K562 (cell line): ENCODE results near the gene SLC2A4. TPM values are rescaled to one million over a fixed set of nuclear protein-coding genes. Genes with fewer than 3 reads are reported as not detected.

Experiments used
- BMI1 ChIP-seq: fragments of 150-350 bp; IDR thresholded peaks from 2 replicates; pipeline ENCODE4 v1.6.1; 2014; ENCODE audit warnings: low read length
- CHD4 ChIP-seq: fragments of 200-600 bp; sonication (generic); IDR thresholded peaks from 3 replicates; pipeline ENCODE4 v1.6.1; 2012; ENCODE audit warnings: low read depth, mild to moderate bottlenecking, mixed read lengths, low read length, inconsistent platforms; ENCODE audit not compliant: insufficient read depth, insufficient replicate concordance, poor library complexity, severe bottlenecking
- CREM ChIP-seq: IDR thresholded peaks from 2 replicates; pipeline ENCODE4 v1.6.1; 2014; ENCODE audit warnings: antibody characterized with exemption, low read depth
- GTF2E2 ChIP-seq: fragments of 200-800 bp; sonication (Bioruptor generic); IDR thresholded peaks from 2 replicates; pipeline ENCODE4 v1.6.1; 2016; ENCODE audit warnings: missing genetic modification characterization, missing compliant biosample characterization
- HNRNPH1 ChIP-seq: fragments of 200-400 bp; formaldehyde crosslinking; optimal IDR thresholded peaks from 2 replicates; pipeline ENCODE3; 2017; ENCODE audit warnings: low read depth, mild to moderate bottlenecking, low read length, moderate library complexity
- NONO ChIP-seq, 2 experiments: fragments of 200-400 bp in 1 of 2; fragments of 450-650 bp in 1 of 2; formaldehyde crosslinking in 1 of 2; IDR thresholded peaks; 2 replicates each; pipeline ENCODE4 v1.6.1; 2017; ENCODE audit warnings: low read depth in 2 of 2, mild to moderate bottlenecking in 2 of 2, moderate library complexity in 2 of 2, low read length in 1 of 2
- PHF8 ChIP-seq: fragments of 200-600 bp; sonication (generic); IDR thresholded peaks from 2 replicates; pipeline ENCODE4 v1.6.1; 2012; ENCODE audit warnings: mixed run types, mild to moderate bottlenecking, inconsistent platforms, low read length, moderate library complexity, borderline replicate concordance
- PRMT5 ChIP-seq: sonication (generic); formaldehyde crosslinking; IDR thresholded peaks from 2 replicates; pipeline ENCODE4 v1.5.0; 2020; ENCODE audit warnings: missing genetic modification reagents
- ZNF134 ChIP-seq: fragments of 250-450 bp; sonication (Bioruptor Pico); conservative IDR thresholded peaks from 2 replicates; pipeline ENCODE4 v1.4.0; 2020
- polyA plus RNA-seq, 8 experiments: library from polyadenylated mRNA; depleted of rRNA in 4 of 8; stranded (reverse) in 5 of 8; unstranded in 3 of 8; fragments of >200 nt; fragmentation: Nextera tagmentation in 2 of 8; fragmentation: Illumina TruSeq in 1 of 8; extraction: Ambion mirVana in 2 of 8; extraction: Trizol in 1 of 8; gene quantifications; 2 replicates each; pipeline versions ENCODE4 v1.2.1 to v1.2.3, GENCODE V29; 2011 to 2014; ENCODE audit warnings: inconsistent platforms in 1 of 8, missing spikeins in 1 of 8
- total RNA-seq, 7 experiments: library from RNA; depleted of rRNA in 6 of 7; stranded (reverse); fragments of >200 nt in 6 of 7; fragmentation: Illumina TruSeq in 2 of 7; extraction: Trizol in 2 of 7; gene quantifications; 2 replicates each; pipeline versions ENCODE4 v1.2.1 to v1.2.3, GENCODE V29; 2011 to 2021; ENCODE audit warnings: low replicate concordance in 1 of 7
- TF ChIP-seq, protein P1 (sequence below), 2 experiments: fragments of 450-650 bp; IDR thresholded peaks; 2 replicates each; pipeline ENCODE4 v1.6.1; 2016; ENCODE audit warnings: mild to moderate bottlenecking in 2 of 2, borderline replicate concordance in 1 of 2, low read depth in 1 of 2, moderate library complexity in 1 of 2
- TF ChIP-seq, protein P2 (sequence below): sonication (generic); formaldehyde crosslinking; IDR thresholded peaks from 2 replicates; pipeline ENCODE4 v1.8.0; 2022; ENCODE audit warnings: missing genetic modification reagents, mild to moderate bottlenecking, moderate library complexity, borderline replicate concordance
- TF ChIP-seq, protein P3 (sequence below): fragments of 250-450 bp; sonication (Bioruptor Pico); IDR thresholded peaks from 2 replicates; pipeline ENCODE4 v1.9.0; 2021; ENCODE audit warnings: mild to moderate bottlenecking
- TF ChIP-seq, protein P4 (sequence below), 2 experiments: fragments of 450-650 bp in 1 of 2; IDR thresholded peaks; 2 replicates each; pipeline ENCODE4 v1.6.1; 2011 to 2017; ENCODE audit warnings: low read depth in 2 of 2, antibody characterized with exemption in 1 of 2, borderline replicate concordance in 1 of 2, low read length in 1 of 2, mild to moderate bottlenecking in 1 of 2, mixed read lengths in 1 of 2; ENCODE audit not compliant: control insufficient read depth in 1 of 2

Gene SLC2A4
- total and polyA plus RNA-seq, 9 of the 15 experiments (the other 6 are each of a cell fraction or from before 2014, with no cell fraction given) = 0.74 to 3.5 (median 1.6) TPM

DNA sequence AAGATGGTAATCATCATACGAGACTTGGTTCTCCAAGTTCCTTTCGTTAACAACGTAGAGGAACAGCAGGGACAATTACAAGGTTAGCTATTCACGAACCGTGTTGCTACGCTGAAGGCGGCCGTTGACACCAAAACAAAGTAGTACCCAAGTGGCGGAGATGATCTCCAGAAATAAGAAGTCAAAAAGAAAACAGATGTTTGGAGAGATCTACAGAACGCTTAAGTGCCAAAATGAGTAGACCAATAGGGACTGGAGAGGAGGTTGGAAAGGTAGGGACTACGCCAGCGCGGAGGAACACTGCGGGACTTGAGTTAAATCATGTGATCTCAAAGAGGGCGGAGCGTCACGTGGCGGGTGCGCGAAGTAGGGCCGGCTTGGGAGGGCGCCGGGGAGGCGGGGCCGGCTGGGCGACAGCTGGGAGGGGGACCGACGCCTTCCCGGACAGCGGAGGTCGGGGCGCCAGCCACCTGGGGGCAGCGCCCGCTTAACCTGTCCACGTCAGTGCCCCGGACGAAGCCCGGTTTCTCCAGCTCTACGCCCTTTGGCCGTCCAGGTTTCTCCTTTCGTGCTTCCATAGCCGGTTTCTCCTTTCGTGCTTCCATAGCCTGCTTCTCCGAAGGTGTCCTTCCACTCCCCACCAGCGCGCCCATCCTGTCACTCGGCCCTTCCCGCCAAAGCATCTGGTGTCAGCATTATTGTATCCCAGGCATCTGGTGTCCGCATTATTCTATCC, 38.6 kb upstream of the SLC2A4 start (continued):
- TF ChIP-seq, protein P1, sequence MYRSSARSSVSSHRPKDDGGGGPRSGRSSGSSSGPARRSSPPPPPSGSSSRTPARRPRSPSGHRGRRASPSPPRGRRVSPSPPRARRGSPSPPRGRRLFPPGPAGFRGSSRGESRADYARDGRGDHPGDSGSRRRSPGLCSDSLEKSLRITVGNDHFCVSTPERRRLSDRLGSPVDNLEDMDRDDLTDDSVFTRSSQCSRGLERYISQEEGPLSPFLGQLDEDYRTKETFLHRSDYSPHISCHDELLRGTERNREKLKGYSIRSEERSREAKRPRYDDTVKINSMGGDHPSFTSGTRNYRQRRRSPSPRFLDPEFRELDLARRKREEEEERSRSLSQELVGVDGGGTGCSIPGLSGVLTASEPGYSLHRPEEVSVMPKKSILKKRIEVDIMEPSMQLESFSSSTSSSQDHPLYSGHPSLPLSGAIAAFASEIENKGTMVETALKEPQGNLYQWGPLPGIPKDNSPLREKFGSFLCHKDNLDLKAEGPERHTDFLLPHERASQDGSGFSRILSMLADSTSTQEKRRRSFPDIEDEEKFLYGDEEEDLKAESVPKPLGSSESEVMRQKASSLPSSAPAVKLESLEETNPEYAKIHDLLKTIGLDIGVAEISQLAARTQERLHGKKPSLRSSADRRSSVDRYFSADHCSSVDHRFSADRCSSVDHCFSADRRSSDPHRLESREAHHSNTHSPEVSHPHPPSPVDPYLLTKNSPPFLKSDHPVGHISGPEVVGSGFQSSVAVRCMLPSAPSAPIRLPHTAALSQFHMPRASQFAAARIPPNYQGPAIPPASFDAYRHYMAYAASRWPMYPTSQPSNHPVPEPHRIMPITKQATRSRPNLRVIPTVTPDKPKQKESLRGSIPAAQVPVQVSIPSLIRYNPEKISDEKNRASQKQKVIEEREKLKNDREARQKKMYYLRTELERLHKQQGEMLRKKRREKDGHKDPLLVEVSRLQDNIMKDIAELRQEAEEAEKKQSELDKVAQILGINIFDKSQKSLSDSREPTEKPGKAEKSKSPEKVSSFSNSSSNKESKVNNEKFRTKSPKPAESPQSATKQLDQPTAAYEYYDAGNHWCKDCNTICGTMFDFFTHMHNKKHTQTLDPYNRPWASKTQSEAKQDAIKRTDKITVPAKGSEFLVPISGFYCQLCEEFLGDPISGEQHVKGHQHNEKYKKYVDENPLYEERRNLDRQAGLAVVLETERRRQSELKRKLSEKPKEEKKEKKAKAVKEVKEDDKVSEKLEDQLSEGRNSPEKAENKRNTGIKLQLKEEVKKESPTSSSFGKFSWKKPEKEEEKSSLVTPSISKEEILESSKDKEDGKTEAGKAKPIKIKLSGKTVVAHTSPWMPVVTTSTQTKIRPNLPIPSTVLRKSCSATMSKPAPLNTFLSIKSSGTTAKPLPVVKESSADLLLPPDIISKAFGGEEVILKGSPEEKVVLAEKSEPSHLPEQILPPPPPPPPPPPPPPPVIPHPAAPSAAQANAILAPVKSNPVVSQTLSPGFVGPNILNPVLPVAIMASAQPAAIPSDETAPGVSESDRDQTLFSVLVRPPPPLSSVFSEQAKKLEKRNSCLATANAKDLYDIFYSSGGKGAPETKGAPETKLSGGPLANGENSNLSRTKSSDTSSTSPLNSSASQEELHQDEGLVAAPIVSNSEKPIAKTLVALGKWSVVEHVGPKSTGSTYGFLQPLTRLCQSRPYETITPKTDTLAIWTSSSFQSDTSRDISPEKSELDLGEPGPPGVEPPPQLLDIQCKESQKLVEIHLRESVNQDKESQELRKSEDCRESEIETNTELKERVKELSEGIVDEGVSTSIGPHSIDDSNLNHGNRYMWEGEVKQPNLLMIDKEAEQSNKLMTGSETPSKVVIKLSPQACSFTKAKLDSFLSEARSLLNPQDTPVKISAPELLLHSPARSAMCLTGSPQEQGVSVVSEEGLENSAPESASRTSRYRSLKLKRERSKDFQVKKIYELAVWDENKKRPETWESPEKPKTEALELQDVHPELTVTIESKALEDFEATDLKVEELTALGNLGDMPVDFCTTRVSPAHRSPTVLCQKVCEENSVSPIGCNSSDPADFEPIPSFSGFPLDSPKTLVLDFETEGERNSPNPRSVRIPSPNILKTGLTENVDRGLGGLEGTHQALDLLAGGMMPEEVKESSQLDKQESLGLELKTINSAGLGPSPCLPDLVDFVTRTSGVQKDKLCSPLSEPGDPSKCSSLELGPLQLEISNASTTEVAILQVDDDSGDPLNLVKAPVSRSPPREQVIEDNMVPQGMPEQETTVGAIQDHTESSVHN (IDR thresholded peaks at IDR 0.05; ENCODE audit: borderline replicate concordance in 1 of 2, low read depth in 1 of 2) = peak in 1 of 2 experiments; percentile 85; a peak in 2 of 4 replicates
- TF ChIP-seq NONO (IDR thresholded peaks at IDR 0.05; ENCODE audit: low read depth in 2 of 2, low read length in 1 of 2) = peak in 1 of 2 experiments; percentile 76; a peak in 1 of 4 replicates
- no peak for TF ChIP-seq CHD4
- TF ChIP-seq GTF2E2 = 0 out of 2 replicates have a peak, but pooled peaks have one; percentile 58
- TF ChIP-seq, protein P2, sequence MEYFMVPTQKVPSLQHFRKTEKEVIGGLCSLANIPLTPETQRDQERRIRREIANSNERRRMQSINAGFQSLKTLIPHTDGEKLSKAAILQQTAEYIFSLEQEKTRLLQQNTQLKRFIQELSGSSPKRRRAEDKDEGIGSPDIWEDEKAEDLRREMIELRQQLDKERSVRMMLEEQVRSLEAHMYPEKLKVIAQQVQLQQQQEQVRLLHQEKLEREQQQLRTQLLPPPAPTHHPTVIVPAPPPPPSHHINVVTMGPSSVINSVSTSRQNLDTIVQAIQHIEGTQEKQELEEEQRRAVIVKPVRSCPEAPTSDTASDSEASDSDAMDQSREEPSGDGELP (CRISPR knock-in tag) = peak; percentile 98
- TF ChIP-seq CREM = peak; percentile 83
- TF ChIP-seq, protein P3, sequence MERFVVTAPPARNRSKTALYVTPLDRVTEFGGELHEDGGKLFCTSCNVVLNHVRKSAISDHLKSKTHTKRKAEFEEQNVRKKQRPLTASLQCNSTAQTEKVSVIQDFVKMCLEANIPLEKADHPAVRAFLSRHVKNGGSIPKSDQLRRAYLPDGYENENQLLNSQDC (CRISPR knock-in tag) = no peak
- no peak for TF ChIP-seq PHF8
- no peak for TF ChIP-seq PRMT5 (CRISPR knock-in tag)
- TF ChIP-seq HNRNPH1 = no peak
- TF ChIP-seq ZNF134 = no peak
- TF ChIP-seq BMI1 = no peak
- TF ChIP-seq, protein P4, sequence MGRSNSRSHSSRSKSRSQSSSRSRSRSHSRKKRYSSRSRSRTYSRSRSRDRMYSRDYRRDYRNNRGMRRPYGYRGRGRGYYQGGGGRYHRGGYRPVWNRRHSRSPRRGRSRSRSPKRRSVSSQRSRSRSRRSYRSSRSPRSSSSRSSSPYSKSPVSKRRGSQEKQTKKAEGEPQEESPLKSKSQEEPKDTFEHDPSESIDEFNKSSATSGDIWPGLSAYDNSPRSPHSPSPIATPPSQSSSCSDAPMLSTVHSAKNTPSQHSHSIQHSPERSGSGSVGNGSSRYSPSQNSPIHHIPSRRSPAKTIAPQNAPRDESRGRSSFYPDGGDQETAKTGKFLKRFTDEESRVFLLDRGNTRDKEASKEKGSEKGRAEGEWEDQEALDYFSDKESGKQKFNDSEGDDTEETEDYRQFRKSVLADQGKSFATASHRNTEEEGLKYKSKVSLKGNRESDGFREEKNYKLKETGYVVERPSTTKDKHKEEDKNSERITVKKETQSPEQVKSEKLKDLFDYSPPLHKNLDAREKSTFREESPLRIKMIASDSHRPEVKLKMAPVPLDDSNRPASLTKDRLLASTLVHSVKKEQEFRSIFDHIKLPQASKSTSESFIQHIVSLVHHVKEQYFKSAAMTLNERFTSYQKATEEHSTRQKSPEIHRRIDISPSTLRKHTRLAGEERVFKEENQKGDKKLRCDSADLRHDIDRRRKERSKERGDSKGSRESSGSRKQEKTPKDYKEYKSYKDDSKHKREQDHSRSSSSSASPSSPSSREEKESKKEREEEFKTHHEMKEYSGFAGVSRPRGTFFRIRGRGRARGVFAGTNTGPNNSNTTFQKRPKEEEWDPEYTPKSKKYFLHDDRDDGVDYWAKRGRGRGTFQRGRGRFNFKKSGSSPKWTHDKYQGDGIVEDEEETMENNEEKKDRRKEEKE (IDR thresholded peaks at IDR 0.05; ENCODE audit: borderline replicate concordance in 1 of 2, control insufficient read depth in 1 of 2, low read depth in 2 of 2, low read length in 1 of 2) = no peak
